Endothelial cell (in vitro differentiated cells): Measurements from ENCODE around the gene SERPINE2. TPM values are rescaled to one million over a fixed set of nuclear protein-coding genes. Genes with fewer than 3 reads are reported as not detected.

ENCODE experiments used
- DNase-seq: peaks from one replicate; pipeline ENCODE4 v3.0.0; 2021; ENCODE audit warnings: low spot score
- H3K27ac Mint-ChIP-seq: one replicate; pipeline ENCODE4 v1.8.0; 2021; ENCODE audit warnings: mixed read lengths, inconsistent platforms; ENCODE audit not compliant: unreplicated experiment
- H3K27me3 Mint-ChIP-seq: one replicate; pipeline ENCODE4 v1.8.0; 2021; ENCODE audit warnings: mild to moderate bottlenecking, moderate library complexity, mixed read lengths, inconsistent platforms; ENCODE audit not compliant: unreplicated experiment
- H3K36me3 Mint-ChIP-seq: one replicate; pipeline ENCODE4 v1.8.0; 2021; ENCODE audit warnings: mild to moderate bottlenecking, low read depth, mixed read lengths, inconsistent platforms; ENCODE audit not compliant: unreplicated experiment
- H3K4me1 Mint-ChIP-seq: one replicate; pipeline ENCODE4 v1.8.0; 2021; ENCODE audit warnings: mild to moderate bottlenecking, mixed read lengths, inconsistent platforms; ENCODE audit not compliant: unreplicated experiment
- H3K4me3 Mint-ChIP-seq: one replicate; pipeline ENCODE4 v1.8.0; 2021; ENCODE audit warnings: mild to moderate bottlenecking, mixed read lengths, inconsistent platforms; ENCODE audit not compliant: unreplicated experiment
- H3K9me3 Mint-ChIP-seq: one replicate; pipeline ENCODE4 v1.8.0; 2021; ENCODE audit warnings: mixed read lengths, inconsistent platforms; ENCODE audit not compliant: unreplicated experiment
- long read RNA-seq: library from polyadenylated mRNA; unstranded; transcript quantifications from one replicate; pipeline ENCODE4 v2.0.0, GENCODE V29; 2020; ENCODE audit not compliant: unreplicated experiment
- total RNA-seq: library from RNA; stranded (reverse); fragmentation: NEBNext Ultra II Directional; extraction: Animal tissue kit (Norgen Biotek cat#: 25700); gene quantifications from one replicate; pipeline ENCODE4 v1.2.1, GENCODE V29; 2021; ENCODE audit not compliant: unreplicated experiment
- TF ChIP-seq, protein P1 (sequence below): fragments of 200-600 bp; sonication (generic); IDR thresholded peaks from one replicate; pipeline ENCODE4 v1.5.0; 2021; ENCODE audit warnings: antibody characterized with exemption; ENCODE audit not compliant: unreplicated experiment

The SERPINE2 gene, protein sequence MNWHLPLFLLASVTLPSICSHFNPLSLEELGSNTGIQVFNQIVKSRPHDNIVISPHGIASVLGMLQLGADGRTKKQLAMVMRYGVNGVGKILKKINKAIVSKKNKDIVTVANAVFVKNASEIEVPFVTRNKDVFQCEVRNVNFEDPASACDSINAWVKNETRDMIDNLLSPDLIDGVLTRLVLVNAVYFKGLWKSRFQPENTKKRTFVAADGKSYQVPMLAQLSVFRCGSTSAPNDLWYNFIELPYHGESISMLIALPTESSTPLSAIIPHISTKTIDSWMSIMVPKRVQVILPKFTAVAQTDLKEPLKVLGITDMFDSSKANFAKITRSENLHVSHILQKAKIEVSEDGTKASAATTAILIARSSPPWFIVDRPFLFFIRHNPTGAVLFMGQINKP
- total RNA-seq = 40.4 TPM
- long read RNA-seq, transcript SERPINE2-202 (9 exons, 2,161 nt) = major isoform, 31 of 44 reads
- long read RNA-seq, transcript SERPINE2-201 (9 exons, 2,195 nt) = minor isoform, 6 of 44 reads
- long read RNA-seq, partial matches to known transcripts = 3 of 44 reads
- long read RNA-seq, other reads (novel, unspliced or antisense) = 3 of 44 reads

DNA sequence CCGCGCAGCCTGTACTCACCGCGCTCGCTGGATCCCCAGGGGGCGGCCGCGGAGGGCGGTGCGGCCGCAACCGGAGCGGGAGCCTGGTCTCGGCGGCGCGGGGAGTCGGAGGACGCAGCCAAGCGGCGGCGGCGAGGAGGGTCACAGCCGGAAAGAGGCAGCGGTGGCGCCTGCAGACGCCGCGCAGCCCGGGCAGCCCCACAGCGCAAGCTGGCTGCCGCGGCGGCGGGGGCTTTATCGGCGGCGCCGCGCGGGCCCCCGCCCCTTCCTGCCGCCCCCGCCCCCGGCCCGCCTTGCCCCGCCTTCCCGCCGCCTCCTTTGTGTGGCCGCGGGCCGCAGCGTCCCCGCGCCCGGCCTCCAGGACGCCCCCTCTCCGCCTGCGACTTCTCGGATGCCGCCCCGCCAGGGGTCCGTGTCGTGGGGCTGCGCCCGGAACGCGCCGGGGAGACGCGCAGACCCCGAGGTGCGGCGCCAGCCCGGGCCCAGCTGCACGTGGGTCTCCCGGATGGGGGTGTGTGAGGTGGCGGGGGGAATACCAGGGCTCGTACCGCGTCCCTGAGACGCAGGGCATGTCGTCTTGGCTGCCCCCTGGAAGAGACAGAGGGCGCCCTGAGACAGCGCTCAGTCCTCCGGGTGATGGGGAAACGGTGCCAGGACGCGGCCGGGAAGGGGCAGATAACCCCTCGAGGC is at the start of gene SERPINE2:
SERPINE2 (minus strand) TSS at position 207 of the 690 bp plus-strand sequence. CDS start 37,386 bp downstream, outside the sequence.
- no peak within 1 kb of the TSS for H3K27ac Mint-ChIP-seq

DNA sequence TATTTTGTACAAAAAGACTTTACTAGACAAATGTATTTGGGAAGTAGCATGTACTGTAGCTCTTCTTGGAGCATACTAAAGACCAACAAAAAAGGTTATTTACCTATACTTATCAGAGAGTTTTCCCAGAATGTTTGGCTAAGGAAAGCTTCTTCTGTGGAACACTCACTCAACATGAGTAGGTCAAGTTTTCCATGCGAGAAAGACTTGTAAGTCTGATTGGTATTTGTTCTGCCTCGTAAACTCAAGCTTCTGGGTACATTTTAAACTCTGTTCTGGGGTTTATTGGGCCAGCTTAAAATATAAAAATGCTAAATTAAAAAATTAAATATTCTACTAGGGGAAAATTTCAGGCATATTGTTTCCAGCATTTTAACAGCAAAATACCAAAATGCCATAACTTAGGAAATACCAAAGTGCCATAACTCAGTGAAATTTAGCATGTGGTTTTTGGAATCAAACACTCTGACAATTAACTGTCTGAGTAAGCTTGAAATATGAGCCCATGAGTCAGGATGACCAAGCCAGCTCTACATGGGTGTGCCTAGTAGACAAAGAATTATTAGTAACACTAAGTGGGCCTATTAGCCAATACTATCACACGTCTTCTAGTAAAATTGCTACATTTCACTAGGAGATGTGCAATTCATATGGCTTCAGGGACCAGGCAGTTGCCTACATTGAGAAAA is 47.3 kb upstream of the SERPINE2 start:
- Mint-ChIP-seq H3K4me3 (no peak overlapping the region), H3K27ac (no peak overlapping the region), H3K36me3 (no peaks in the 10 kb centered on the region), H3K27me3 (no peaks in the 10 kb centered on the region), H3K9me3 (no peaks in the 10 kb centered on the region), H3K4me1 (no peaks in the 10 kb centered on the region)
- TF ChIP-seq, protein P1, sequence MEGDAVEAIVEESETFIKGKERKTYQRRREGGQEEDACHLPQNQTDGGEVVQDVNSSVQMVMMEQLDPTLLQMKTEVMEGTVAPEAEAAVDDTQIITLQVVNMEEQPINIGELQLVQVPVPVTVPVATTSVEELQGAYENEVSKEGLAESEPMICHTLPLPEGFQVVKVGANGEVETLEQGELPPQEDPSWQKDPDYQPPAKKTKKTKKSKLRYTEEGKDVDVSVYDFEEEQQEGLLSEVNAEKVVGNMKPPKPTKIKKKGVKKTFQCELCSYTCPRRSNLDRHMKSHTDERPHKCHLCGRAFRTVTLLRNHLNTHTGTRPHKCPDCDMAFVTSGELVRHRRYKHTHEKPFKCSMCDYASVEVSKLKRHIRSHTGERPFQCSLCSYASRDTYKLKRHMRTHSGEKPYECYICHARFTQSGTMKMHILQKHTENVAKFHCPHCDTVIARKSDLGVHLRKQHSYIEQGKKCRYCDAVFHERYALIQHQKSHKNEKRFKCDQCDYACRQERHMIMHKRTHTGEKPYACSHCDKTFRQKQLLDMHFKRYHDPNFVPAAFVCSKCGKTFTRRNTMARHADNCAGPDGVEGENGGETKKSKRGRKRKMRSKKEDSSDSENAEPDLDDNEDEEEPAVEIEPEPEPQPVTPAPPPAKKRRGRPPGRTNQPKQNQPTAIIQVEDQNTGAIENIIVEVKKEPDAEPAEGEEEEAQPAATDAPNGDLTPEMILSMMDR = no peak
- DNase-seq = no peak

More for the DNA sequence above, at the start of gene SERPINE2:
- no peaks in the 10 kb centered on the region for H3K36me3 Mint-ChIP-seq
- peaks cover 9% of the 10 kb centered on the region for H3K4me1 Mint-ChIP-seq
- peak within 1 kb of the TSS; percentile 93 for H3K4me3 Mint-ChIP-seq
- TF ChIP-seq, protein P1 = no peak
- peak; percentile 64 for DNase-seq
- peaks cover 12% of the 10 kb centered on the region for H3K27me3 Mint-ChIP-seq
- H3K9me3 Mint-ChIP-seq = no peaks in the 10 kb centered on the region

DNA sequence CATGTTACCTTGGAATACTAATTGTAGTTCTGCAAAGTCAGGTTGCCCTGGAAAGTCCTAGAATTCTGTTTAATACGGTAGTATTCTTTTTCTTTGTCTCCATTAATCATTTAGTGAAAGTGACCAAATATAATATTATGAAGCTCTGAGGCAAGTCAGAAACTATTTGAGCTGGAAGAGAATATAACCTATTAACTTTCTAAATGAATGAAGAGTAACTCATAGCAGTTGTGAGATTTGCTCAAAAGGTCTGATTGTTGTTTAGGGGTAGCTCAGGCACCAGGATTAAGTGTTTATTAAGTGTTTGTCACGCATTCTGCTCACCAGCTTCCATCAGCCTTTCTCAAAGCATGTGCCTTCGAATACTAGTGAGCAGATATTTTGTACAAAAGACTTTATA is 46.7 kb upstream of the SERPINE2 start:
- DNase-seq = no peak
- H3K4me1 Mint-ChIP-seq = no peaks in the 10 kb centered on the region
- H3K4me3 Mint-ChIP-seq = no peak overlapping the region
- no peaks in the 10 kb centered on the region for H3K36me3 Mint-ChIP-seq
- no peaks in the 10 kb centered on the region for H3K27me3 Mint-ChIP-seq
- TF ChIP-seq, protein P1 = no peak
- no peak overlapping the region for H3K27ac Mint-ChIP-seq
- H3K9me3 Mint-ChIP-seq = no peaks in the 10 kb centered on the region

DNA sequence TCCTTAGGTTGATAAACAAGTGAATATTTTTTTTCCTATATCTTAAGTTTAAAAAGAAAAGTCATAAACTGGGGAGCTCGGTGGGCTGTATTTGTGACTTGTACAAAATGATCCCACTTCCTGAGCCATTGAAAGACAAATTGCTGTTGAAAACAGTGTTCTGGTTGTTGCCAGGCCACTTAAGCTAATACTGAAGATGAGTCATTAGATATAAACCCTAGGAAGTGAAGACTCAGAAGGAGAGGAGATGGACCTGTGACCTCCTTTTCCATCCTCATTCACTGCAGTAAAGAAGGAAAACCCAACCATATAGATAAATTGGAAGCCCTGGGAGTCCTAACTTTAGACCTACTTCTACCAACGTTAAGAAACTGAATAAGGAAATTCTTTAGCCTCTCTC is 46.2 kb upstream of the SERPINE2 start:
- no peaks in the 10 kb centered on the region for H3K36me3 Mint-ChIP-seq

More for the DNA sequence above, 46.2 kb upstream of the SERPINE2 start:
- H3K4me3 Mint-ChIP-seq = no peak overlapping the region
- no peak for DNase-seq
- TF ChIP-seq, protein P1 = no peak
- no peaks in the 10 kb centered on the region for H3K9me3 Mint-ChIP-seq
- no peaks in the 10 kb centered on the region for H3K27me3 Mint-ChIP-seq
- no peaks in the 10 kb centered on the region for H3K4me1 Mint-ChIP-seq
- H3K27ac Mint-ChIP-seq = no peak overlapping the region
